ENCODE results near the gene TBC1D19.

TBC1D19 gene

DNA sequence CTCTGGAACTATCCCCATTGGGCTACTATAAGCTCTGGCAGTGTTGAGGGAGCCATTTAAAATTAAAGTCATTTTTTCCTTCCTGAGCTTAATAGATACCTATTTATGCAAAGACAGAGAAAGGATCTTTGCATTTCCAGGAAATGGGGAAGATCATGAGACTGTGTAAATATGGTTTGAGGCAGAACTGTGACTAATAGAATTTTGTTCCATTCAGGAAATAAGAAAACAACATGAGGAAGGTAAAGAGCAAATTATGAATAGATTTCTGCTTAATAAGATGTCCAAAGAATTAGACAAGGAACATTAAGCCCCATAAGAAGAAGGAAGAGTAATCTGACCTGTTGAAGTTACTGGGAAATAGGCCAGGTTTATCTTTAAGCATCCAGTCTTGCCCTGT, 17.8 kb upstream of the TBC1D19 start:
- no peak overlapping the region for H3K4me3 ChIP-seq (ENCODE audit: low read depth, low read length)
- DNase-seq = no peak
- no peaks in the 10 kb centered on the region for H3K36me3 ChIP-seq
- H3K27me3 ChIP-seq (ENCODE audit: insufficient read depth, low read depth, severe bottlenecking) = no peaks in the 10 kb centered on the region
- no peak overlapping the region for H3K27ac ChIP-seq
- no peaks in the 10 kb centered on the region for H3K9me3 ChIP-seq (ENCODE audit: severe bottlenecking)
- no peak for TF ChIP-seq CTCF (IDR thresholded peaks at IDR 0.05; ENCODE audit: low read depth, low read length)

DNA sequence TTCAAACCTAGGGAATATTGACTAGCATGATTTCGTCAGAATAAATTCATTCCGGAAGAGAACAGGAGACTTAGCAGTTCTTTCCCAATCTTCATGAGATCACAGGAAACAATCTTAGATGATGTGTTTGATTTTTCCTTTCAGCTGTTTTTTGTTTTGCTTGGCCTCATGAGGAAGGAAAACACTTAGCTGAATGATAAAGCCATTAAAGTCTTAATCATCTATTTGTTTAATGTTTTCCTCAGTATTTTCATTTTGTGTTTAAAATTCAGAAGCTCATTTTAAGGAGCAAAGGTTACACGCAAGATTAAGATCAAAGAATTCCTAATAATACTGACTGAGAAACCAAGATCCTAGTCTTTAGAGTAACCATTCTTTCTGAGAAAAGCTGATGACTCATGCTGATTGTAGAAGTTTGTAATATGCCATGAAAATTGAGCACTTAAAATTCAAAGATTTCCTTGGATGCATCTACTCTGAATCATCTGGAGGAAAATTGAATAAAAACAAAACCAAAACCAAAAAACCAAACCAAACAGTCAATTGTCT, 15.4 kb upstream of the TBC1D19 start:
- Histone ChIP-seq H3K36me3 (no peaks in the 10 kb centered on the region), H3K27me3 (ENCODE audit: insufficient read depth, low read depth, severe bottlenecking) (no peaks in the 10 kb centered on the region), H3K27ac (no peak overlapping the region), H3K9me3 (ENCODE audit: severe bottlenecking) (no peaks in the 10 kb centered on the region), H3K4me3 (ENCODE audit: low read depth, low read length) (no peak overlapping the region)
- TF ChIP-seq CTCF (IDR thresholded peaks at IDR 0.05; ENCODE audit: low read depth, low read length) = no peak
- DNase-seq = no peak

DNA sequence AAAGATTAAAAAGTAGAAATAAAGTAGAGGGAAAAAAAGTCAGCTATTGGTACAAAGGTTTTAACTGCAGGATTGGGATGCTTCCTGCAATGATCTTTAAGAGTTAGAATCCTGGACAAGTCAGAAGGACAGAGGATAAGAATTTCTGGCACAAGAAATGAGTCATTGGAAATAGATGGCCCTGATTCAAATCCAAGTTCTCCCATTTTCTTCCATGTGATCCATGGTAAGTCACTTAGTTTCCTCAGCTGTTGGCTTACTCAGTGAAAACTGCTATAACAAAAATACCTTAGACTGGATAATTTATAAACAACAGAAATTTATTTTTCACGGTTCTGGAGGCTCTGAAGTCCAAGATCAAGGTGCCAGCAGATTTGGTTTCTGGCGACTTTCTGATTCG, 13.3 kb upstream of the TBC1D19 start:
- Histone ChIP-seq H3K36me3 (no peaks in the 10 kb centered on the region), H3K9me3 (ENCODE audit: severe bottlenecking) (no peaks in the 10 kb centered on the region), H3K27ac (no peak overlapping the region), H3K4me3 (ENCODE audit: low read depth, low read length) (no peak overlapping the region), H3K27me3 (ENCODE audit: insufficient read depth, low read depth, severe bottlenecking) (no peaks in the 10 kb centered on the region)
- no peak for DNase-seq
- no peak for TF ChIP-seq CTCF (IDR thresholded peaks at IDR 0.05; ENCODE audit: low read depth, low read length)

DNA sequence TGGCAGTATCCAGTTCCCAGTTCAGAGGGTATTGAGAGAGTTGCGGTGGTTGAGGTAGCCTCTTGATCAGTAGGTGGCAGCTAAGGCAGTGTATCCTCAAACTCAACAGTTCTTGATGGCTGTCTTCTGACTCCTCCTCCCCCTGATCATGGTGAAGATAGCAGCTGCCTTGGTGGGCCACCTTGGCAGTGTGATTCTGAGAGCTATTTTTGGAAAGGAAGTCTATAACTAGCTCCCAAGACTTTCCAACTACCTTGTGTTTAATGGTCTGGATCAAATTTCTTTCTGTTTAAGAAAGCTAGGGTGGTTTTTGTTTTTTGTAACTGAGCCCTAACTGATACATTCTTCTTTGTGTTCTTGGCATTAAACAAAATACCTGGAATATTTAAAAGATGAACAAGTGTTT, 10.5 kb upstream of the TBC1D19 start:
- no peak overlapping the region for H3K27ac ChIP-seq
- no peak for DNase-seq

DNA sequence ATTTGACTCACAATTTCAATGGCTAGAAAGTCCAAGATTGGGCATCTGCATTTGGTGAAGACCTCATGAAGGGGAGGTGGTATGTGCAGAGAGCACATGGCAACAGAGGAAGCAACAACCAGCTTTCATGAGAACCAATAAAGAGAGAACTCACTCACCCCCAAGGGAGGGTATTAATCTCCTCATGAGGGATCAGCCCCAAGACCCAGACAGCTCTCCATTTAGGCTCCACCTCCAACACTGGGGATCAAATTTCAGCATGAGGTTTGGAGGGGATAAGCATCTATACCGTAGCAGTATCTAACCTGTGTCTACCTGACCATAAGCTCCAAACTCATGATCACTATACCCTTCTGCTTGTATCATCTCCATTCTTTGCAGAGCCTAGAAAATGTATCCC, 9.3 kb upstream of the TBC1D19 start:
- peak; percentile 45 for DNase-seq
- no peak for TF ChIP-seq CTCF (IDR thresholded peaks at IDR 0.05; ENCODE audit: low read depth, low read length)
- no peak overlapping the region for H3K4me3 ChIP-seq (ENCODE audit: low read depth, low read length)
- H3K27me3 ChIP-seq (ENCODE audit: insufficient read depth, low read depth, severe bottlenecking) = no peaks in the 10 kb centered on the region
- no peaks in the 10 kb centered on the region for H3K9me3 ChIP-seq (ENCODE audit: severe bottlenecking)
- H3K27ac ChIP-seq = no peak overlapping the region
- no peaks in the 10 kb centered on the region for H3K36me3 ChIP-seq

More for the DNA sequence above, 10.5 kb upstream of the TBC1D19 start:
- no peak for TF ChIP-seq CTCF (IDR thresholded peaks at IDR 0.05; ENCODE audit: low read depth, low read length)
- H3K4me3 ChIP-seq (ENCODE audit: low read depth, low read length) = no peak overlapping the region
- no peaks in the 10 kb centered on the region for H3K27me3 ChIP-seq (ENCODE audit: insufficient read depth, low read depth, severe bottlenecking)
- no peaks in the 10 kb centered on the region for H3K36me3 ChIP-seq
- no peaks in the 10 kb centered on the region for H3K9me3 ChIP-seq (ENCODE audit: severe bottlenecking)

DNA sequence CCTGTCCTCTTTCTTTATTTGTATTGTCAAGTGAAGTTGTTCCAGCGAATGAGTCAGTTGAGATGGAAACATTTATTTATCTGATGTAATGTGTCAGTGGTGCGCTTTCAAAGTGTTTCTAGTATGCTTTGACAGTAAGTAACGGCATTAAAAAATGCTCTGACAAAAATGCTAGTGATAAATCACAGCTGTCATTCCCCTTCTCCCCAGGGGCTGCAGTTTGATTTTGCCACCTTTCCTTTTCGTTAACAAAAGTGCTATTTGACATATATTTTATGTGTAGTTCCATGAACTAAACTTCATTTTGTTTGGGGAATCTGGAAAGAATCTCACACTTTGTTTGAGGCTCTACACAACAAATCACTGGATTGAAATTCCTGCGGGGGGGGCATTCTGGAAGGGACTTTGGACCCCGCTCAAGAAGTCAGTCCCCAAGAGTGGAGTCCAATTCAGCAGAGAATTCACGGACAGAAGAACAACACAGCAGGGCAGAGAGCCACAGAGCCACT, 7.6 kb upstream of the TBC1D19 start:
- TF ChIP-seq CTCF (IDR thresholded peaks at IDR 0.05; ENCODE audit: low read depth, low read length) = no peak
- H3K36me3 ChIP-seq = no peaks in the 10 kb centered on the region
- no peak for DNase-seq
- no peak overlapping the region for H3K27ac ChIP-seq
- H3K27me3 ChIP-seq (ENCODE audit: insufficient read depth, low read depth, severe bottlenecking) = no peaks in the 10 kb centered on the region
- no peak overlapping the region for H3K4me3 ChIP-seq (ENCODE audit: low read depth, low read length)
- no peaks in the 10 kb centered on the region for H3K9me3 ChIP-seq (ENCODE audit: severe bottlenecking)

All from WERI-Rb-1 (cell line).